HEK293 (cell line): ENCODE measurements around the gene SLC19A1.
A peak's percentile ranks its signal among the peaks of the same experiment; 100 is the strongest.

Source experiments
- GLIS1 ChIP-seq: fragments of 450-650 bp; formaldehyde crosslinking; IDR thresholded peaks from 2 replicates; pipeline ENCODE4 v1.5.1; 2016; ENCODE audit warnings: missing biosample characterization, missing genetic modification characterization
- GLIS2 ChIP-seq: fragments of 450-650 bp; formaldehyde crosslinking; IDR thresholded peaks from 2 replicates; pipeline ENCODE4 v1.5.1; 2016; ENCODE audit warnings: missing biosample characterization, missing genetic modification characterization
- KLF7 ChIP-seq: fragments of 450-650 bp; formaldehyde crosslinking; IDR thresholded peaks from 2 replicates; pipeline ENCODE4 v1.5.1; 2016; ENCODE audit warnings: missing biosample characterization, missing genetic modification characterization, borderline replicate concordance
- SP3 ChIP-seq: fragments of 450-650 bp; formaldehyde crosslinking; IDR thresholded peaks from 2 replicates; pipeline ENCODE4 v1.5.1; 2016; ENCODE audit warnings: missing biosample characterization, missing genetic modification characterization
- TCF7L2 ChIP-seq: IDR thresholded peaks from 2 replicates; pipeline ENCODE4 v1.6.1; 2011; ENCODE audit warnings: low read depth, mild to moderate bottlenecking, inconsistent platforms, low read length, moderate library complexity, borderline replicate concordance
- WT1 ChIP-seq: fragments of 450-650 bp; formaldehyde crosslinking; IDR thresholded peaks from 2 replicates; pipeline ENCODE4 v1.5.1; 2016; ENCODE audit warnings: missing biosample characterization, missing genetic modification characterization
- ZBTB17 ChIP-seq: fragments of 450-650 bp; formaldehyde crosslinking; IDR thresholded peaks from 2 replicates; pipeline ENCODE4 v1.5.1; 2016; ENCODE audit warnings: missing biosample characterization, missing genetic modification characterization
- ZBTB20 ChIP-seq: fragments of 450-650 bp; formaldehyde crosslinking; IDR thresholded peaks from 2 replicates; pipeline ENCODE4 v1.5.1; 2016; ENCODE audit warnings: missing biosample characterization, missing genetic modification characterization
- ZFP3 ChIP-seq: fragments of 450-650 bp; formaldehyde crosslinking; IDR thresholded peaks from 2 replicates; pipeline ENCODE4 v1.5.1; 2016; ENCODE audit warnings: low read depth, missing biosample characterization, missing genetic modification characterization
- ZFP69B ChIP-seq: fragments of 450-650 bp; formaldehyde crosslinking; IDR thresholded peaks from 2 replicates; pipeline ENCODE4 v1.5.1; 2016; ENCODE audit warnings: missing biosample characterization, missing genetic modification characterization
- ZNF223 ChIP-seq: fragments of 450-650 bp; formaldehyde crosslinking; IDR thresholded peaks from 2 replicates; pipeline ENCODE4 v1.5.1; 2016; ENCODE audit warnings: missing biosample characterization, missing genetic modification characterization
- ZNF548 ChIP-seq: fragments of 450-650 bp; formaldehyde crosslinking; IDR thresholded peaks from 2 replicates; pipeline ENCODE4 v1.5.1; 2016; ENCODE audit warnings: missing biosample characterization, missing genetic modification characterization
- ZNF561 ChIP-seq: fragments of 450-650 bp; IDR thresholded peaks from 2 replicates; pipeline ENCODE4 v1.5.1; 2018; ENCODE audit warnings: missing biosample characterization, missing genetic modification characterization, borderline replicate concordance
- ZNF610 ChIP-seq: fragments of 450-650 bp; formaldehyde crosslinking; IDR thresholded peaks from 2 replicates; pipeline ENCODE4 v1.5.1; 2016; ENCODE audit warnings: missing biosample characterization, missing genetic modification characterization, borderline replicate concordance
- ZNF626 ChIP-seq: fragments of 450-650 bp; sonication (Bioruptor Pico); formaldehyde crosslinking; IDR thresholded peaks from 2 replicates; pipeline ENCODE4 v1.5.1; 2018; ENCODE audit warnings: missing biosample characterization, missing genetic modification characterization, inconsistent platforms
- ZNF701 ChIP-seq: fragments of 450-650 bp; formaldehyde crosslinking; IDR thresholded peaks from 2 replicates; pipeline ENCODE4 v1.5.1; 2016; ENCODE audit warnings: missing biosample characterization, missing genetic modification characterization
- ZNF747 ChIP-seq: fragments of 450-650 bp; formaldehyde crosslinking; IDR thresholded peaks from 2 replicates; pipeline ENCODE4 v1.5.1; 2016; ENCODE audit warnings: missing biosample characterization, missing genetic modification characterization
- ZNF777 ChIP-seq: fragments of 450-650 bp; formaldehyde crosslinking; IDR thresholded peaks from 2 replicates; pipeline ENCODE4 v1.5.1; 2017; ENCODE audit warnings: missing biosample characterization, missing genetic modification characterization, borderline replicate concordance
- TF ChIP-seq, protein P1 (sequence below): fragments of 450-650 bp; formaldehyde crosslinking; IDR thresholded peaks from 2 replicates; pipeline ENCODE4 v1.5.1; 2016; ENCODE audit warnings: missing biosample characterization, missing genetic modification characterization
- TF ChIP-seq, protein P2 (sequence below): fragments of 450-650 bp; formaldehyde crosslinking; conservative IDR thresholded peaks from 2 replicates; pipeline ENCODE4 v1.5.1; 2016; ENCODE audit warnings: low read depth, missing biosample characterization, missing genetic modification characterization
- TF ChIP-seq, protein P3 (sequence below): fragments of 450-650 bp; formaldehyde crosslinking; IDR thresholded peaks from 2 replicates; pipeline ENCODE4 v1.5.1; 2016; ENCODE audit warnings: missing biosample characterization, missing genetic modification characterization
- TF ChIP-seq, protein P4 (sequence below): fragments of 450-650 bp; formaldehyde crosslinking; IDR thresholded peaks from 2 replicates; pipeline ENCODE4 v1.5.1; 2016; ENCODE audit warnings: missing biosample characterization, missing genetic modification characterization
- TF ChIP-seq, protein P5 (sequence below): fragments of 450-650 bp; formaldehyde crosslinking; conservative IDR thresholded peaks from 2 replicates; pipeline ENCODE4 v1.5.1; 2016; ENCODE audit warnings: low read depth, missing biosample characterization, missing genetic modification characterization
- TF ChIP-seq, protein P6 (sequence below): fragments of 450-650 bp; formaldehyde crosslinking; IDR thresholded peaks from 2 replicates; pipeline ENCODE4 v1.5.1; 2016; ENCODE audit warnings: missing biosample characterization, missing genetic modification characterization

SLC19A1 gene

DNA sequence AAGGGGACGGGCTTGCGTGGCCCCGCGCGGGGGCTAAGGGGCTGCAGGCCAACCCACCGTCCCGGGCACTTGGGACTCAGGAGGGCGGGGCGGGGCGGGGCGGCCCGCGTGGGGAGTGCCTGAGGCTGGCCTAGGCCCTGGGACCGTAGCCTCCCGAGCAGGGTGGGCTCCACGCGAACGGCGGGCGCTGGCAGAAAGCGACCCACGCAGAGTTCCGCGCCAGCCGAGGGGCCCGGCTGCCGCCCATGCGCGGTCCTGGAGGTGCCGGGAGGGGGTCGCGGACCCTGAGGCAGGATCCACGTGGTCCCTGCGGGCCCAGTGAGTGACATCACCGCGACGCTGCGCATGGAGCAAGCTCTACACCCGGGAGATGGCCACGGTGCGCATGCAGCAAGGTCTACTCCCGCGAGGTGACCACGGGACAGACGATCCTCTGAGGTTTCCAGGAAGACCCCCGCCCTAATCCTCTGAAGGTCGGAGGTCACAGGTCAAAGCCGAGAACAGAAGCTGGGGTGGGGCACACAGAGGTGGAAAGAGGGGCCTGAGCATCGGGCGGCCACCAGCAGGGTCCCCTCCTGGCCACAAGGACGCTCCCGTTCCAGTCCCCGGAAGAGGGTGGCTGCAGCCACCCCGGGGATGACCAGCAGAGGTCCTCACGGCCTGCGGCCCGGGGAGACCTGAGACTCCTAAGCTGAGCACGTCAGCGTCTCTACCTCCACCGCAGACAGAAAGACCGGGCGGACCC lies 13.5 kb upstream of the SLC19A1 start (continued):
- TF ChIP-seq, protein P1, sequence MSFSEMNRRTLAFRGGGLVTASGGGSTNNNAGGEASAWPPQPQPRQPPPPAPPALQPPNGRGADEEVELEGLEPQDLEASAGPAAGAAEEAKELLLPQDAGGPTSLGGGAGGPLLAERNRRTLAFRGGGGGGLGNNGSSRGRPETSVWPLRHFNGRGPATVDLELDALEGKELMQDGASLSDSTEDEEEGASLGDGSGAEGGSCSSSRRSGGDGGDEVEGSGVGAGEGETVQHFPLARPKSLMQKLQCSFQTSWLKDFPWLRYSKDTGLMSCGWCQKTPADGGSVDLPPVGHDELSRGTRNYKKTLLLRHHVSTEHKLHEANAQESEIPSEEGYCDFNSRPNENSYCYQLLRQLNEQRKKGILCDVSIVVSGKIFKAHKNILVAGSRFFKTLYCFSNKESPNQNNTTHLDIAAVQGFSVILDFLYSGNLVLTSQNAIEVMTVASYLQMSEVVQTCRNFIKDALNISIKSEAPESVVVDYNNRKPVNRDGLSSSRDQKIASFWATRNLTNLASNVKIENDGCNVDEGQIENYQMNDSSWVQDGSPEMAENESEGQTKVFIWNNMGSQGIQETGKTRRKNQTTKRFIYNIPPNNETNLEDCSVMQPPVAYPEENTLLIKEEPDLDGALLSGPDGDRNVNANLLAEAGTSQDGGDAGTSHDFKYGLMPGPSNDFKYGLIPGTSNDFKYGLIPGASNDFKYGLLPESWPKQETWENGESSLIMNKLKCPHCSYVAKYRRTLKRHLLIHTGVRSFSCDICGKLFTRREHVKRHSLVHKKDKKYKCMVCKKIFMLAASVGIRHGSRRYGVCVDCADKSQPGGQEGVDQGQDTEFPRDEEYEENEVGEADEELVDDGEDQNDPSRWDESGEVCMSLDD (tag by site-specific recombination): peak; percentile 91
- no peak for TF ChIP-seq TCF7L2
- TF ChIP-seq, protein P2, sequence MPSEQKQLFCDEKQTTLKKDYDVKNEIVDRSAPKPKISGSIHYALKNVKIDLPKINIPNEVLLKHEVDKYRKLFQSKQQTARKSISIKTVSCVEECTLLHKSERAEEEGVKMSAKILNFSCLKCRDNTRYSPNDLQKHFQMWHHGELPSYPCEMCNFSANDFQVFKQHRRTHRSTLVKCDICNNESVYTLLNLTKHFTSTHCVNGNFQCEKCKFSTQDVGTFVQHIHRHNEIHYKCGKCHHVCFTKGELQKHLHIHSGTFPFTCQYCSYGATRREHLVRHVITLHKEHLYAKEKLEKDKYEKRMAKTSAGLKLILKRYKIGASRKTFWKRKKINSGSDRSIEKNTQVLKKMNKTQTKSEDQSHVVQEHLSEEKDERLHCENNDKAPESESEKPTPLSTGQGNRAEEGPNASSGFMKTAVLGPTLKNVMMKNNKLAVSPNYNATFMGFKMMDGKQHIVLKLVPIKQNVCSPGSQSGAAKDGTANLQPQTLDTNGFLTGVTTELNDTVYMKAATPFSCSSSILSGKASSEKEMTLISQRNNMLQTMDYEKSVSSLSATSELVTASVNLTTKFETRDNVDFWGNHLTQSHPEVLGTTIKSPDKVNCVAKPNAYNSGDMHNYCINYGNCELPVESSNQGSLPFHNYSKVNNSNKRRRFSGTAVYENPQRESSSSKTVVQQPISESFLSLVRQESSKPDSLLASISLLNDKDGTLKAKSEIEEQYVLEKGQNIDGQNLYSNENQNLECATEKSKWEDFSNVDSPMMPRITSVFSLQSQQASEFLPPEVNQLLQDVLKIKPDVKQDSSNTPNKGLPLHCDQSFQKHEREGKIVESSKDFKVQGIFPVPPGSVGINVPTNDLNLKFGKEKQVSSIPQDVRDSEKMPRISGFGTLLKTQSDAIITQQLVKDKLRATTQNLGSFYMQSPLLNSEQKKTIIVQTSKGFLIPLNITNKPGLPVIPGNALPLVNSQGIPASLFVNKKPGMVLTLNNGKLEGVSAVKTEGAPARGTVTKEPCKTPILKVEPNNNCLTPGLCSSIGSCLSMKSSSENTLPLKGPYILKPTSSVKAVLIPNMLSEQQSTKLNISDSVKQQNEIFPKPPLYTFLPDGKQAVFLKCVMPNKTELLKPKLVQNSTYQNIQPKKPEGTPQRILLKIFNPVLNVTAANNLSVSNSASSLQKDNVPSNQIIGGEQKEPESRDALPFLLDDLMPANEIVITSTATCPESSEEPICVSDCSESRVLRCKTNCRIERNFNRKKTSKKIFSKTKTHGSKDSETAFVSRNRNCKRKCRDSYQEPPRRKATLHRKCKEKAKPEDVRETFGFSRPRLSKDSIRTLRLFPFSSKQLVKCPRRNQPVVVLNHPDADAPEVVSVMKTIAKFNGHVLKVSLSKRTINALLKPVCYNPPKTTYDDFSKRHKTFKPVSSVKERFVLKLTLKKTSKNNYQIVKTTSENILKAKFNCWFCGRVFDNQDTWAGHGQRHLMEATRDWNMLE (tag by site-specific recombination): peak; percentile 40; the same call in 1 of the 2 replicates
- peak; percentile 15; the same call in 1 of the 2 replicates for TF ChIP-seq ZNF777 (tag by site-specific recombination)
- no peak for TF ChIP-seq ZNF626 (tag by site-specific recombination)
- peak; percentile 45; the same call in 1 of the 2 replicates for TF ChIP-seq ZNF610
- TF ChIP-seq GLIS2 (tag by site-specific recombination): peak; percentile 95
- peak; percentile 81 for TF ChIP-seq ZBTB17
- TF ChIP-seq, protein P3, sequence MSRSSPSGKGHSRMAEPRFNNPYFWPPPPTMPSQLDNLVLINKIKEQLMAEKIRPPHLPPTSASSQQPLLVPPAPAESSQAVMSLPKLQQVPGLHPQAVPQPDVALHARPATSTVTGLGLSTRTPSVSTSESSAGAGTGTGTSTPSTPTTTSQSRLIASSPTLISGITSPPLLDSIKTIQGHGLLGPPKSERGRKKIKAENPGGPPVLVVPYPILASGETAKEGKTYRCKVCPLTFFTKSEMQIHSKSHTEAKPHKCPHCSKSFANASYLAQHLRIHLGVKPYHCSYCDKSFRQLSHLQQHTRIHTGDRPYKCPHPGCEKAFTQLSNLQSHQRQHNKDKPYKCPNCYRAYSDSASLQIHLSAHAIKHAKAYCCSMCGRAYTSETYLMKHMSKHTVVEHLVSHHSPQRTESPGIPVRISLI: no peak
- TF ChIP-seq ZFP69B (tag by site-specific recombination): peak; percentile 94
- TF ChIP-seq ZNF561 (tag by site-specific recombination): peak; percentile 74; the same call in 1 of the 2 replicates
- TF ChIP-seq SP3 (tag by site-specific recombination): peak; percentile 91
- TF ChIP-seq, protein P4, sequence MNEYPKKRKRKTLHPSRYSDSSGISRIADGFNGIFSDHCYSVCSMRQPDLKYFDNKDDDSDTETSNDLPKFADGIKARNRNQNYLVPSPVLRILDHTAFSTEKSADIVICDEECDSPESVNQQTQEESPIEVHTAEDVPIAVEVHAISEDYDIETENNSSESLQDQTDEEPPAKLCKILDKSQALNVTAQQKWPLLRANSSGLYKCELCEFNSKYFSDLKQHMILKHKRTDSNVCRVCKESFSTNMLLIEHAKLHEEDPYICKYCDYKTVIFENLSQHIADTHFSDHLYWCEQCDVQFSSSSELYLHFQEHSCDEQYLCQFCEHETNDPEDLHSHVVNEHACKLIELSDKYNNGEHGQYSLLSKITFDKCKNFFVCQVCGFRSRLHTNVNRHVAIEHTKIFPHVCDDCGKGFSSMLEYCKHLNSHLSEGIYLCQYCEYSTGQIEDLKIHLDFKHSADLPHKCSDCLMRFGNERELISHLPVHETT (tag by site-specific recombination): peak; percentile 70
- 0 out of 2 replicates have a peak, but pooled peaks have one; percentile 15 for TF ChIP-seq ZNF223 (tag by site-specific recombination)
- no peak for TF ChIP-seq ZNF747 (tag by site-specific recombination)
- no peak for TF ChIP-seq ZNF701 (tag by site-specific recombination)
- no peak for TF ChIP-seq ZFP3
- TF ChIP-seq, protein P5, sequence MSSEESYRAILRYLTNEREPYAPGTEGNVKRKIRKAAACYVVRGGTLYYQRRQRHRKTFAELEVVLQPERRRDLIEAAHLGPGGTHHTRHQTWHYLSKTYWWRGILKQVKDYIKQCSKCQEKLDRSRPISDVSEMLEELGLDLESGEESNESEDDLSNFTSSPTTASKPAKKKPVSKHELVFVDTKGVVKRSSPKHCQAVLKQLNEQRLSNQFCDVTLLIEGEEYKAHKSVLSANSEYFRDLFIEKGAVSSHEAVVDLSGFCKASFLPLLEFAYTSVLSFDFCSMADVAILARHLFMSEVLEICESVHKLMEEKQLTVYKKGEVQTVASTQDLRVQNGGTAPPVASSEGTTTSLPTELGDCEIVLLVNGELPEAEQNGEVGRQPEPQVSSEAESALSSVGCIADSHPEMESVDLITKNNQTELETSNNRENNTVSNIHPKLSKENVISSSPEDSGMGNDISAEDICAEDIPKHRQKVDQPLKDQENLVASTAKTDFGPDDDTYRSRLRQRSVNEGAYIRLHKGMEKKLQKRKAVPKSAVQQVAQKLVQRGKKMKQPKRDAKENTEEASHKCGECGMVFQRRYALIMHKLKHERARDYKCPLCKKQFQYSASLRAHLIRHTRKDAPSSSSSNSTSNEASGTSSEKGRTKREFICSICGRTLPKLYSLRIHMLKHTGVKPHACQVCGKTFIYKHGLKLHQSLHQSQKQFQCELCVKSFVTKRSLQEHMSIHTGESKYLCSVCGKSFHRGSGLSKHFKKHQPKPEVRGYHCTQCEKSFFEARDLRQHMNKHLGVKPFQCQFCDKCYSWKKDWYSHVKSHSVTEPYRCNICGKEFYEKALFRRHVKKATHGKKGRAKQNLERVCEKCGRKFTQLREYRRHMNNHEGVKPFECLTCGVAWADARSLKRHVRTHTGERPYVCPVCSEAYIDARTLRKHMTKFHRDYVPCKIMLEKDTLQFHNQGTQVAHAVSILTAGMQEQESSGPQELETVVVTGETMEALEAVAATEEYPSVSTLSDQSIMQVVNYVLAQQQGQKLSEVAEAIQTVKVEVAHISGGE (tag by site-specific recombination): peak; percentile 43; the same call in 1 of the 2 replicates
- peak; percentile 50; the same call in 1 of the 2 replicates for TF ChIP-seq WT1
- TF ChIP-seq KLF7 (tag by site-specific recombination): 0 out of 2 replicates have a peak, but pooled peaks have one; percentile 61
- TF ChIP-seq, protein P6, sequence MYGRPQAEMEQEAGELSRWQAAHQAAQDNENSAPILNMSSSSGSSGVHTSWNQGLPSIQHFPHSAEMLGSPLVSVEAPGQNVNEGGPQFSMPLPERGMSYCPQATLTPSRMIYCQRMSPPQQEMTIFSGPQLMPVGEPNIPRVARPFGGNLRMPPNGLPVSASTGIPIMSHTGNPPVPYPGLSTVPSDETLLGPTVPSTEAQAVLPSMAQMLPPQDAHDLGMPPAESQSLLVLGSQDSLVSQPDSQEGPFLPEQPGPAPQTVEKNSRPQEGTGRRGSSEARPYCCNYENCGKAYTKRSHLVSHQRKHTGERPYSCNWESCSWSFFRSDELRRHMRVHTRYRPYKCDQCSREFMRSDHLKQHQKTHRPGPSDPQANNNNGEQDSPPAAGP (tag by site-specific recombination): peak; percentile 82
- TF ChIP-seq ZBTB20 (tag by site-specific recombination): peak; percentile 73; the same call in 1 of the 2 replicates
- TF ChIP-seq ZNF548 (tag by site-specific recombination): peak; percentile 31
- TF ChIP-seq GLIS1 (tag by site-specific recombination): peak; percentile 95
